Measurements from ENCODE around the gene GPR65. TPM values are rescaled to one million over a fixed set of nuclear protein-coding genes. Genes with fewer than 3 reads are reported as not detected.
"Not testable (repeated sequence)": the region's sequence is repeated elsewhere in the genome, so short reads cannot be mapped to it uniquely, and the experiment has no call there.

Gene GPR65
- total RNA-seq, 1 donor = 0.09 TPM

DNA sequence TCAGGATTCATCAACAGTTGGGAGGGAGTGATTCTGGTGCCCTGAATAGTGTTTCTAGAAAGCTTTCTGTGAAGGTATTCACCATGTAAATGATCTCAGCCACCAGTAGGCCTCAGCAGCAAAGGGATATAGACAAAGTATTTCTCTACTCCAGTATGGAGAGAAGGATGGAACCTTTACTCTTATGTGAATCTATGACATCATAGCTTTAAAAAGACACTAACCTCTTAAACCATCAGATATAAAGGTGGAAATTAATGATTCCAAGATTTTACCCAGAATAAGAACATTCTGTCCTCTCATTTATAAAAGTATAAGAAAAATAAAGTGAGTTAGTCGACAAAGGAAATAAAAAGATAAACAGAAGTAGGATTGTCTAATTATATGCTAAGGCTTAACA is 4.6 kb downstream of the GPR65 start:
- DNase-seq (ENCODE audit: low read depth) = no peak
- no peak overlapping the region for H3K4me3 ChIP-seq (ENCODE audit: low read depth, low read length)
- TF ChIP-seq, protein P1, sequence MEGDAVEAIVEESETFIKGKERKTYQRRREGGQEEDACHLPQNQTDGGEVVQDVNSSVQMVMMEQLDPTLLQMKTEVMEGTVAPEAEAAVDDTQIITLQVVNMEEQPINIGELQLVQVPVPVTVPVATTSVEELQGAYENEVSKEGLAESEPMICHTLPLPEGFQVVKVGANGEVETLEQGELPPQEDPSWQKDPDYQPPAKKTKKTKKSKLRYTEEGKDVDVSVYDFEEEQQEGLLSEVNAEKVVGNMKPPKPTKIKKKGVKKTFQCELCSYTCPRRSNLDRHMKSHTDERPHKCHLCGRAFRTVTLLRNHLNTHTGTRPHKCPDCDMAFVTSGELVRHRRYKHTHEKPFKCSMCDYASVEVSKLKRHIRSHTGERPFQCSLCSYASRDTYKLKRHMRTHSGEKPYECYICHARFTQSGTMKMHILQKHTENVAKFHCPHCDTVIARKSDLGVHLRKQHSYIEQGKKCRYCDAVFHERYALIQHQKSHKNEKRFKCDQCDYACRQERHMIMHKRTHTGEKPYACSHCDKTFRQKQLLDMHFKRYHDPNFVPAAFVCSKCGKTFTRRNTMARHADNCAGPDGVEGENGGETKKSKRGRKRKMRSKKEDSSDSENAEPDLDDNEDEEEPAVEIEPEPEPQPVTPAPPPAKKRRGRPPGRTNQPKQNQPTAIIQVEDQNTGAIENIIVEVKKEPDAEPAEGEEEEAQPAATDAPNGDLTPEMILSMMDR (IDR thresholded peaks at IDR 0.05; ENCODE audit: insufficient read depth, low read length) = no peak

DNA sequence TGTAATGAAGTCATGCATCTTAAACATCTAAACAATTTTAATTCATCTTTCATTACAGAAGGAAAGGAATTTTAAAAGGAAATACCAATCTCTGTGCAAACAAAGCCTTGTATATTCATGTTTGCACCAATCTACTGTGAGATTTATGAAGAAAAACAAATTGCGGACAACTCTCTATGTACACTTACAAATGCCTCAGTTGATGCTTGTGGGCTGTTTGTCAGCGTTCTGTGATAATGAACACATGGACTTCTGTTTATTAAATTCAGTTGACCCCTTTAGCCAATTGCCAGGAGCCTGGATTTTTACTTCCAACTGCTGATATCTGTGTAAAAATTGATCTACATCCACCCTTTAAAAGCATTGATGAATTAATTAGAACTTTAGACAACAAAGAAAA is 5.4 kb downstream of the GPR65 start:
- H3K4me3 ChIP-seq (ENCODE audit: low read depth, low read length) = no peak overlapping the region
- TF ChIP-seq, protein P1 (IDR thresholded peaks at IDR 0.05; ENCODE audit: insufficient read depth, low read length) = no peak
- DNase-seq (ENCODE audit: low read depth) = no peak

DNA sequence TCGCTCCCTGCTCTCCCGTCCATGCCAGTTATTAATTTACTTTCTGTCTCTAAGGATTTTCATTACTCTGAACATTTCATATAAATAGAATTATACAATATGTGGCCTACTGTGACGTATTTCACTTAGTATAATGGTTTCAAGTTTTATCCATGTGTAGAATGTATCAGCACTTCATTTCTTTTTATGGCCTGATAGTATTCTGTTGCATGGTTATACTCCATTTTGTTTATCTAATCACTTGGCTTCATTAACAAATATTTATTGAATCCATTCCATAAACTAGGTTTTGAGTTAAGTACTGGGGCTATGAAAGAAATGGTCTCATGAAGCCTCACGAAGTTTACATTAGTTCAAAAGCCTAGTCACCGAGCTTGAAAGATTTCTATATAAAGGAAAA is 7.6 kb downstream of the GPR65 start:
- no peak overlapping the region for H3K4me3 ChIP-seq (ENCODE audit: low read depth, low read length)
- TF ChIP-seq, protein P1 (IDR thresholded peaks at IDR 0.05; ENCODE audit: insufficient read depth, low read length) = no peak
- no peak for DNase-seq (ENCODE audit: low read depth)

DNA sequence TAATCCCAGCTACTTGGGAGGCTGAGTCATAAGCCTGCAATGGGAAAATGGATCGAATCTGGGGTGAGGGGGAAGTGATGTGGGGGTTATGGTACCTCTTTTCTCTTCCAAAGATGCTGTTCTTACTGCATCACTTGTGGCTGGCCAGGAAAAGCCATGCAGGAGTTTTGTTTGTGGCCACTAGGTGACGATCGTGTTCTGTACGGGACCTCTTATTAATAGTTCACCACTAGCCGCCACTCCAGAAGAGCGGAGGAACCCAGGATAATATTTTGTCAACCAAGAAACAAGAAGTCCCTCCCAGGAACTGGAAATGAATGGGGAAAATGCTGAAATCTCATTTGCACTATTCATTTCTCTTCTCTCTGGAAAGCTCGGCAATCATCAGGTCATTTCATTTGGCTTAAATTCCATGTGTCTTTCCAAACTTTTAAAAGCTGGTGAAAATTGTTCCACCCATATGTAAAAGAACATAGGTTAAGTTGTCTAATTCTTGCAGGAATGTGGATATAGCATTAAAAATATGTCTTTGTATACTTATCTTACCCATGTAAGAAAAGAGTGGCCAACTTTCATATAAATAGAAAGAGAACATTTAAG is 8.9 kb downstream of the GPR65 start:
- peak; percentile 78 for DNase-seq (ENCODE audit: low read depth)
- TF ChIP-seq, protein P1 (IDR thresholded peaks at IDR 0.05; ENCODE audit: insufficient read depth, low read length) = peak; percentile 97
- H3K4me3 ChIP-seq (ENCODE audit: low read depth, low read length) = no peak overlapping the region

DNA sequence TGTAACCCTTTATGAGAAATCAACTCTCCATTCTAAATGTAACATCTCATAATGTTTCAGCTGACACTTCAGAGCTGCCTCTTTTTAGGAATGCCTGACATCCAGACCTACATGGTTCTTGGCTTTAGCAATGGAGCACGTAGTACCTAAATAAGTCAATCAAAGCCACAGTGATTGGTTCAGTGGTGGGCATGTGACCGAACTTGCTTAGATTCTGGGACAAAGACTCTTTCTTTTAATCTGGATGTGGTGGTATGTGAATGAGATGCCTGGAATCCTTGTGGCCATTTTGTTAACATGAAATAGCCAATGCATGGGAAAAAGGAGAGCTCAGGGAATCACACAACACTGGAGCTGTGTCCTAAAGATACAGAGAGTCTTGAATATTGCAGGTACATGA is 11.8 kb downstream of the GPR65 start:
- TF ChIP-seq, protein P1 (IDR thresholded peaks at IDR 0.05; ENCODE audit: insufficient read depth, low read length) = no peak
- DNase-seq (ENCODE audit: low read depth) = no peak
- no peak overlapping the region for H3K4me3 ChIP-seq (ENCODE audit: low read depth, low read length)

DNA sequence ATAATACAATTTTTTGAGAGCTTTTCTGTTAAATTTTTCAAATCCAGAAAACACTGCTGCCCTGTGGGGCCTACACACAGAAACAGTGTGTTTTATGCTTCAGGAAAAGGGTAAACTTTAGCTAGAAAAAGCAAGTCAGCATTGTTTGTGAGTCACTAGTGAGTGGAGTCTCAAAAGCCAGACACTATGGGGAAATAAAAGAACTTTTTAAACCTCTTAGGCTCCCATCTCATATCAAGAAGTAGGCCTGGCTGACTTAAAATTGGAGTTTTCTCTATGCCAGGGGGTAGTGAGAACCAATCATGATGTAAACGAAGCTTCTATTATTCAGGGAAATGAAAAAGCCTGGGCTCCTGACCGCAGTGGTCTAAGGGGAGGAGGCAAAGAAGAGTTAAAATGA is 12.6 kb downstream of the GPR65 start:
- TF ChIP-seq, protein P1 (IDR thresholded peaks at IDR 0.05; ENCODE audit: insufficient read depth, low read length) = no peak
- DNase-seq (ENCODE audit: low read depth) = no peak

DNA sequence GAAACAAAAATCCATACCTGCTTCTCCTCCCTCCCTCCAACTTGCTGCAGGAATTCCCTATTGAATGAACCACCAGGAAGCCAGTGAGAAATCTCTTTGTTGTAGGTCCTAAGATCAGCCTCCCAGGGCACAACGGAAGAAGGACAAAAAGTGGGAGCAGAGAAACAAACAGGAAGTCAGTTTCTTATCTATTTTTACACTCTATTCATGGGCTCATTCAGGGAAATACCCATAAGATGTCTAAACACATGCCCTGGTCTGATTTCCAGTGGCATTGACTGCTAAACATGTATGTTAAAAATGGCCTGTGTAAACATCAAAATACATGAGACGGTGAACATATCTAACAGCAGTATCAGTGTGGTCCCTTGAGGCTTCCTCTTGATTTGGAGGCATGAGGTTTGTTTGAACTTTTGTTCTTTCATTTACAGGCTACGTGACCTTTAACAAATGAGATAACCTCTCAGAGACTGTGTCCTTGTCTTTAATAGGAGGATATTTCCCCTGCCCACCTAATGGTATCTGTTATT is 18.8 kb downstream of the GPR65 start:
- TF ChIP-seq, protein P1 (IDR thresholded peaks at IDR 0.05; ENCODE audit: insufficient read depth, low read length) = no peak
- H3K4me3 ChIP-seq (ENCODE audit: low read depth, low read length) = no peak overlapping the region
- DNase-seq (ENCODE audit: low read depth) = no peak

More for the DNA sequence above, 12.6 kb downstream of the GPR65 start:
- no peak overlapping the region for H3K4me3 ChIP-seq (ENCODE audit: low read depth, low read length)

DNA sequence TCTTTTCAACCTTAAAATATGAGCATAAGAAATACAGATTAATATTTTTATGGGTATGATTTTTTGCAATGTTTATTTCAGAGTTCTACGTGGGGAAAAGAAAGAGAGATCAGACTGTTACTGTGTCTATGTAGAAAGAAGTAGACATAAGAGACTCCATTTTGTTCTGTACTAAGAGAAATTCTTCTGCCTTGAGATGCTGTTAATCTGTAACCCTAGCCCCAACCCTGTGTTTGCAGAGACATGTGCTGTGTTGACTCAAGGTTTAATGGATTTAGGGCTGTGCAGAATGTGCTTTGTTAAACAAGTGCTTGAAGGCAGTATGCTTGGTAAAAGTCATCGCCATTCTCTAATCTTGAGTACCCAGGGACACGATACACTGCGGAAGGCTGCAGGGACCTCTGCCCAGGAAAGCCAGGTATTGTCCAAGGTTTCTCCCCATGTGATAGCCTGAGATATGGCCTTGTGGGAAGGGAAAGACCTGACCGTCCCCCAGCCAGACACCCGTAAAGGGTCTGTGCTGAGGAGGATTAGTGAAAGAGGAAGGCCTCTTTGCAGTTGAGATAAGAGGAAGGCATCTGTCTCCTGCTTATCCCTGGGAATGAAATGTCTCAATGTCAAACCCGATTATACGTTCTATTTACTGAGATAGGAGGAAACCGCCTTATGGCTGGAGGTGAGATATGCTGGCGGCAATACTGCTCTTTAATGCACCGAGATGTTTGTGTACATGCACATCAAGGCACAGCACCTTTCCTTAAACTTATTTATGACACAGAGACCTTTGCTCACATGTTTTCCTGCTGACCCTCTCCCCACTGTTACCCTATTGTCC is 19.5 kb downstream of the GPR65 start:
- DNase-seq (ENCODE audit: low read depth); H3K4me3 ChIP-seq (ENCODE audit: low read depth, low read length): not testable (repeated sequence)
